ENCODE results near the gene RNF26.

DNA sequence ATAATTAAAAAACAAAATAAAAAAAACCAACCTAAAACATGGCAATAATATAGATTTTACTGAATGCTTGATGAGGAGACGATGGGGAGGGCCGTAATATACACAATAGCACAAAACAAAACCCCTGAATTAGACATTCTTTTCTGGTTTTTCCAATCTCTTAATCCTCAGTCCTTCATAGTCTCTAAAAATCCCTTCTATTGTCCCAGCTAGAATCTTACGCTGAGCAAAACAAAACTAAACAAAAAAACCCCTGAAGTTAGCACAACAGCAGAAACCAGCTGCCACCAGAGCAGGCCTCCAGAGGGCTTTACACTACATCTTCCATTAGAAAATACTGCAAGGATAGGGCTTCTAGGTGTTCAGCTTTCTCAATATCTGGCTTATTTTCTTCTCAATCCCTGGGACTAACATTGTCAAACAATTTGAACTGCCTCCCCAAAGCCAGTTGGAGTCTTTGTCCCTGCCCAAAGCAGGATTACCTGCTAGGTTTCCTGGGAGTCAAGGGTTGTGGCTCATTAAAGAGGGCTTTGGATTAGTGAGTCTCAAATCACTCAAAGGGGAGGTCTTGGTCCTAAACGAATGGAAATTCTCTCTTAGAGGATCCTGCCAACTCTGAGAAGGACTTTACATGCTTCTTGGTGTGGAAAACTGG, 2.1 kb upstream of the RNF26 start:
- TF ChIP-seq, protein P1, sequence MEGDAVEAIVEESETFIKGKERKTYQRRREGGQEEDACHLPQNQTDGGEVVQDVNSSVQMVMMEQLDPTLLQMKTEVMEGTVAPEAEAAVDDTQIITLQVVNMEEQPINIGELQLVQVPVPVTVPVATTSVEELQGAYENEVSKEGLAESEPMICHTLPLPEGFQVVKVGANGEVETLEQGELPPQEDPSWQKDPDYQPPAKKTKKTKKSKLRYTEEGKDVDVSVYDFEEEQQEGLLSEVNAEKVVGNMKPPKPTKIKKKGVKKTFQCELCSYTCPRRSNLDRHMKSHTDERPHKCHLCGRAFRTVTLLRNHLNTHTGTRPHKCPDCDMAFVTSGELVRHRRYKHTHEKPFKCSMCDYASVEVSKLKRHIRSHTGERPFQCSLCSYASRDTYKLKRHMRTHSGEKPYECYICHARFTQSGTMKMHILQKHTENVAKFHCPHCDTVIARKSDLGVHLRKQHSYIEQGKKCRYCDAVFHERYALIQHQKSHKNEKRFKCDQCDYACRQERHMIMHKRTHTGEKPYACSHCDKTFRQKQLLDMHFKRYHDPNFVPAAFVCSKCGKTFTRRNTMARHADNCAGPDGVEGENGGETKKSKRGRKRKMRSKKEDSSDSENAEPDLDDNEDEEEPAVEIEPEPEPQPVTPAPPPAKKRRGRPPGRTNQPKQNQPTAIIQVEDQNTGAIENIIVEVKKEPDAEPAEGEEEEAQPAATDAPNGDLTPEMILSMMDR (IDR thresholded peaks at IDR 0.05; ENCODE audit: low read depth, low read length): no peak
- no peak for TF ChIP-seq EZH2phosphoT487 (IDR thresholded peaks at IDR 0.05; ENCODE audit: low read depth)
